HG02938 (cell line): ENCODE data around the gene LDHAL6B.
A peak's percentile ranks its signal among the peaks of the same experiment; 100 is the strongest.

Experiments
- ATAC-seq: cut with Tn5 transposase; IDR thresholded peaks from one replicate; pipeline ENCODE4 v1.9.1; 2021; ENCODE audit warnings: mild to moderate bottlenecking, moderate library complexity; ENCODE audit not compliant: unreplicated experiment

The LDHAL6B gene

GRCh38 chr15:59249816-59250215 is 43.2 kb downstream of the LDHAL6B start:
- no peak for ATAC-seq

- ATAC-seq, result no peak
Observed at GRCh38 chr15:59250249-59250648, 43.6 kb downstream of the LDHAL6B start.

- peak; percentile 44 for ATAC-seq
Observed at GRCh38 chr15:59251001-59251845, 44.6 kb downstream of the LDHAL6B start.

GRCh38 chr15:59252137-59252536 is 45.5 kb downstream of the LDHAL6B start:
- ATAC-seq, result no peak

- peak; percentile 46 for ATAC-seq
Observed at GRCh38 chr15:59255680-59256336, 49.2 kb downstream of the LDHAL6B start.

- no peak for ATAC-seq
Observed at GRCh38 chr15:59256482-59256881, 49.8 kb downstream of the LDHAL6B start.

- ATAC-seq, result no peak
Observed at GRCh38 chr15:59257140-59257539, 50.5 kb downstream of the LDHAL6B start.
